GM12865 (cell line): ENCODE data around the gene CA14.

Source experiments
- DNase-seq: peaks from one replicate; pipeline ENCODE4 v3.0.0; 2010; ENCODE audit warnings: low read depth
- H3K4me3 ChIP-seq: 2 replicates; pipeline ENCODE4 v1.5.1; 2011; ENCODE audit warnings: mild to moderate bottlenecking, low read depth, low read length, control low read depth
- TF ChIP-seq, protein P1 (sequence below): IDR thresholded peaks from 2 replicates; pipeline ENCODE4 v1.5.1; 2011; ENCODE audit warnings: low read length, control low read depth, low read depth, inconsistent platforms; ENCODE audit not compliant: insufficient read depth; ENCODE audit errors: missing control alignments

CA14 gene

DNA sequence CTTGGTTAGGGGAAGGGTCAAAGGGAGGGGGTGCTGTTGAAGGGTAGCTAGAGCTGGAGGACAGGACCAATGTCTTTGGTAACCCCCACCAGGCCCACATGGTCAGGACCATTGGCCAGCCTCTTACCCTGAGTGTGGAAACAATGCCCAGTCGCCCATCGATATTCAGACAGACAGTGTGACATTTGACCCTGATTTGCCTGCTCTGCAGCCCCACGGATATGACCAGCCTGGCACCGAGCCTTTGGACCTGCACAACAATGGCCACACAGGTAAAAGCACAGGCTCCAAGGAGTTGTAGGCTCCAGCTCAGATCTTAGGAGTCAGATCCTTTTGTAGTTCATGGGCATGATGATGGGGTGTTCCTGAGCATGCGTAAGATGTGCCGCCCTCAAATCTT, 3.8 kb downstream of the CA14 start:
- TF ChIP-seq, protein P1, sequence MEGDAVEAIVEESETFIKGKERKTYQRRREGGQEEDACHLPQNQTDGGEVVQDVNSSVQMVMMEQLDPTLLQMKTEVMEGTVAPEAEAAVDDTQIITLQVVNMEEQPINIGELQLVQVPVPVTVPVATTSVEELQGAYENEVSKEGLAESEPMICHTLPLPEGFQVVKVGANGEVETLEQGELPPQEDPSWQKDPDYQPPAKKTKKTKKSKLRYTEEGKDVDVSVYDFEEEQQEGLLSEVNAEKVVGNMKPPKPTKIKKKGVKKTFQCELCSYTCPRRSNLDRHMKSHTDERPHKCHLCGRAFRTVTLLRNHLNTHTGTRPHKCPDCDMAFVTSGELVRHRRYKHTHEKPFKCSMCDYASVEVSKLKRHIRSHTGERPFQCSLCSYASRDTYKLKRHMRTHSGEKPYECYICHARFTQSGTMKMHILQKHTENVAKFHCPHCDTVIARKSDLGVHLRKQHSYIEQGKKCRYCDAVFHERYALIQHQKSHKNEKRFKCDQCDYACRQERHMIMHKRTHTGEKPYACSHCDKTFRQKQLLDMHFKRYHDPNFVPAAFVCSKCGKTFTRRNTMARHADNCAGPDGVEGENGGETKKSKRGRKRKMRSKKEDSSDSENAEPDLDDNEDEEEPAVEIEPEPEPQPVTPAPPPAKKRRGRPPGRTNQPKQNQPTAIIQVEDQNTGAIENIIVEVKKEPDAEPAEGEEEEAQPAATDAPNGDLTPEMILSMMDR, result no peak
- no peak for DNase-seq
- no peak overlapping the region for H3K4me3 ChIP-seq

DNA sequence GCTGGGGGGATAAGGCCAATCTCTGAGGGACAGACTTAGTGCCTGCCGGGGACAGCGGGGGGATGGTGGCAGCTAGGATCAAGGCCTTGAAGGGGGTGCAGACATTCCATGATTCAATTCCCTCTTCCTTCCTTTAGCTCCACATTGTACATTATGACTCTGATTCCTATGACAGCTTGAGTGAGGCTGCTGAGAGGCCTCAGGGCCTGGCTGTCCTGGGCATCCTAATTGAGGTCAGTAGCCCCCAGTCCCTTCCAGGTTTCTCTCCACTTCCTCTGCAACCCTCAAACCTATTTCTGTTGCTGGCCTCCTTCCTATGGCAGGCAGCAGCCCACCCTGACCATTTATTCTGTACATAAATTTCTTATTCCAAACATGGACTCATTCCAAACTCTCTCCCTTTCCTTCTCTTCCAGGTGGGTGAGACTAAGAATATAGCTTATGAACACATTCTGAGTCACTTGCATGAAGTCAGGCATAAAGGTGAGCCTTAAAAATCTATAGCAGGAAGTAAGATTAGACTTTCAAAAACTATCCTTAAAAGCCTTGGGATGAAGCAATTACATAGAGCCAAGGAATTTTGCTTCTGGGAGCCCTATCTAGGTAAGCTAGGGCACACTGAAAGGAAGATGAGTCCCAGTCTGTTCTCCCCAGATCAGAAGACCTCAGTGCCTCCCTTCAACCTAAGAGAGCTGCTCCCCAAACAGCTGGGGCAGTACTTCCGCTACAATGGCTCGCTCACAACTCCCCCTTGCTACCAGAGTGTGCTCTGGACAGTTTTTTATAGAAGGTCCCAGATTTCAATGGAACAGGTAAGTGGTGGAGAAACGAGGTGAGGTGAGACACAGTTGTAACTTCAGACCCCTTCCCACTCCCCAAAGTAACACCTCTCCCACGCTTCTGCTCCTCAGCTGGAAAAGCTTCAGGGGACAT, 5.1 kb downstream of the CA14 start:
- TF ChIP-seq, protein P1, result no peak
- no peak for DNase-seq

DNA sequence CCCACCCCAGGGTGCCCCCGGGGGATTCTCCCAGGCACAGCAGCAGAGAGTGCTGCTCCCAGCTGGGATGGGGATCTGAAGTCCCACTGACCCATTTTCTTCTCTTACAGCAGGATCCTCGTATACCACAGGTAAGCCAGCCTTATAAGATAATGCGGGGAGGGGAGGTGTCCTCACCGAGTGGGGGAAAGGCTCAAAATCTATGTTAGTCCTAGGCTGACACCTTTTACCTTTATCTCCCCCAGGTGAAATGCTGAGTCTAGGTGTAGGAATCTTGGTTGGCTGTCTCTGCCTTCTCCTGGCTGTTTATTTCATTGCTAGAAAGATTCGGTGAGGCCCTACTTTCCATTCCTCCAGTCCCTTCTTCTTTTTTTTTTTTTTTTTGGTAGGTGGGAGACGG, 6.0 kb downstream of the CA14 start:
- DNase-seq, result no peak
- TF ChIP-seq, protein P1, result no peak
- no peak overlapping the region for H3K4me3 ChIP-seq

More for the DNA sequence above, 5.1 kb downstream of the CA14 start:
- H3K4me3 ChIP-seq, result no peak overlapping the region

DNA sequence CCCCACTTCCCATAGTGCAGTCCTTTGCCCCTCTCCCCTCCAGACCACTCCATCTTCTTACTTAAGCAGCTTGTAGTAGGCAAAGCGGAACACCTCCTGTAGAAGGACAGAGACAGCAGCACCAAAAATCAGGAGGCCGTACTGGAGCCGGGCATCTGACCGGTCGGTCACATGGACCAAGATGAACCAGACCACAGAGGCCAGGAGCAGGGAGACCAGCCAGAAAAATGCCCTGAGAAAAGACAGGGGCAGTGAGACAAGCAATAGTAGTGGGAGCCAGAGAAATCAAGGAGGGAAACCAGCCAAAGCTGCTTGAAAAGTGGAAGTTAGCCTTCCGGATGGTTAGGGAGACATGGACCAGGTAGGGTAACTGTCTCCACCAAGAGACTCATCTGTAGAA, 10.3 kb downstream of the CA14 start:
- peak overlapping the region; percentile 95 for H3K4me3 ChIP-seq
- DNase-seq, result no peak
- TF ChIP-seq, protein P1, result no peak

DNA sequence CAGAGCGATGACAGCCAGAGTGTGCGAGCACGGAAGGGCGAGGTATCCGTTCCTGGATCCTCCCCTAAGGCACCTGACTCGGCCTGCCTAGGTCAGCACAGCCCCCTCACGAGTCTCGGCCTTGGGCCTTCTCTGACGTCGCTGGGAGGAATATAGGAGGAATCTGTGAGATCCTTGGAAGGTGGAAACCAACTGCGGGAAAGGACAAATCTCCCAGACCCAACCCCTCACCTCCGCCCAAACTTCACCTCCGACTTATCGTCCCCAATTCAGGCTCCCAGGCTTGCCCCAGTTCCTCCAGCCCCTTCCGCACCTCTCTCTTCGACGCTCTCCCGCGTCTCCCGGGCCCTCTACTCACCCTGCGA, 10.7 kb downstream of the CA14 start:
- H3K4me3 ChIP-seq, result peak overlapping the region; percentile 95
- peak; percentile 63 for DNase-seq
- TF ChIP-seq, protein P1, result no peak

DNA sequence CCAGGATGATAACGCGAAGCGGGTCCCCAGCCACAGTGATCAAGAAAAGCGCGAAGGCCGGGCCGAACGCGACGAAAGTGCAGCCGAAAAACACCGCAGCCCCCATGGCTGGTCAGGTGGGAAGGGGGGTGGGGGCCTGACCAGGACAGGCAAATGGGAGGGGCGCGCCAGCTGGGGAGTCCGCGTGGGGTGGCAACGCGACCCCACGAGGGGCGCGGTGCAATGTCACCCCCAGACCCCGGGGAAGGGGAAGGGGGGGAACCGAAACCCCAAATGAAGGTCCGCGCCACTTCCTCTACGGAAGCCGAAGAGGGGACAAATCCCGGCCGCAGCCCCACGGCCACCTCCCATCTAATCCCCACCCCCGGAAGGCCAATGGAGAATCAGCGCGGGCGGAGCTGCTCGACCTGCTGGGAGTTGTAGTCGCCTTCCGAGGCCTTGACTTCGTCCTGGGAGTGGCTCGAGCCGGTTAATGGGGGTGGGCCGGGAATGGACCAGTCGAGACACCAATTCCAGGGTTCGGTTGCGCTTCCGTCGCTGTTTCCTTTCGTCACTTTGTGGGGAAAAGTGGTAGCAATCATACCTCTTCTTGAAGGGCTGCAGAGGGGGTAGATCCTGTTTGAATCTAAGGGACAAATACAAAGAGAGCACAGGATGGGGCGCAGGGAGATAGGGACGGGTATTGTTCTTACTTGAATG, 11.3 kb downstream of the CA14 start, which contains the start of gene APH1A:
Gene APH1A, minus strand, starts transcription at position 312 of the 699 bp plus-strand sequence. Its CDS starts 206 bp downstream, at position 106.
- TF ChIP-seq, protein P1, result no peak
- H3K4me3 ChIP-seq, result peak within 1 kb of the TSS; percentile 95
- peak; percentile 98 for DNase-seq
